Measurements from ENCODE around the gene QSOX2.
"Not testable (repeated sequence)": the region's sequence is repeated elsewhere in the genome, so short reads cannot be mapped to it uniquely, and the experiment has no call there.

Gene QSOX2

DNA sequence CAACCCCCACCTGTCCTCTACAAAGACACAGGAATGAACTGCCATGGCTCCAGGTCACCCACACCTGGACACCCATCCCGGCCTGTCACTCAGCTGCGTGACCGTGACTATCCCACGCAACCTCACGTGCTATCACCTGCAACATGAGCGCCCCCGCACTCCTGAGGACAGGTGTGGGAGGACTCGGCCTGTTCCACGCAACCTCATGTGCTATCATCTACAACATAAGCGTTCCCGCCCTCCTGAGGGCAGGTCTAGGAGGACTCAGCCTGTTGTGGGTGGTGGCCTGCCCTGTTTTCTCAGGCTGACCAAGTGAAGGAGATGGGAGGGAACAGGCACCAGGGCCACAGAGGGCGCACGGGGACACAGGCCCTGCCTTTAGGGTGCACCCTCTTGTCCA, 4.1 kb downstream of the QSOX2 start:
- no peak overlapping the region for H3K4me3 ChIP-seq (ENCODE audit: low read length)
- TF ChIP-seq, protein P1, sequence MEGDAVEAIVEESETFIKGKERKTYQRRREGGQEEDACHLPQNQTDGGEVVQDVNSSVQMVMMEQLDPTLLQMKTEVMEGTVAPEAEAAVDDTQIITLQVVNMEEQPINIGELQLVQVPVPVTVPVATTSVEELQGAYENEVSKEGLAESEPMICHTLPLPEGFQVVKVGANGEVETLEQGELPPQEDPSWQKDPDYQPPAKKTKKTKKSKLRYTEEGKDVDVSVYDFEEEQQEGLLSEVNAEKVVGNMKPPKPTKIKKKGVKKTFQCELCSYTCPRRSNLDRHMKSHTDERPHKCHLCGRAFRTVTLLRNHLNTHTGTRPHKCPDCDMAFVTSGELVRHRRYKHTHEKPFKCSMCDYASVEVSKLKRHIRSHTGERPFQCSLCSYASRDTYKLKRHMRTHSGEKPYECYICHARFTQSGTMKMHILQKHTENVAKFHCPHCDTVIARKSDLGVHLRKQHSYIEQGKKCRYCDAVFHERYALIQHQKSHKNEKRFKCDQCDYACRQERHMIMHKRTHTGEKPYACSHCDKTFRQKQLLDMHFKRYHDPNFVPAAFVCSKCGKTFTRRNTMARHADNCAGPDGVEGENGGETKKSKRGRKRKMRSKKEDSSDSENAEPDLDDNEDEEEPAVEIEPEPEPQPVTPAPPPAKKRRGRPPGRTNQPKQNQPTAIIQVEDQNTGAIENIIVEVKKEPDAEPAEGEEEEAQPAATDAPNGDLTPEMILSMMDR (conservative IDR thresholded peaks at IDR 0.05; ENCODE audit: low read length) = no peak
- no peak for DNase-seq (ENCODE audit: low read depth)

DNA sequence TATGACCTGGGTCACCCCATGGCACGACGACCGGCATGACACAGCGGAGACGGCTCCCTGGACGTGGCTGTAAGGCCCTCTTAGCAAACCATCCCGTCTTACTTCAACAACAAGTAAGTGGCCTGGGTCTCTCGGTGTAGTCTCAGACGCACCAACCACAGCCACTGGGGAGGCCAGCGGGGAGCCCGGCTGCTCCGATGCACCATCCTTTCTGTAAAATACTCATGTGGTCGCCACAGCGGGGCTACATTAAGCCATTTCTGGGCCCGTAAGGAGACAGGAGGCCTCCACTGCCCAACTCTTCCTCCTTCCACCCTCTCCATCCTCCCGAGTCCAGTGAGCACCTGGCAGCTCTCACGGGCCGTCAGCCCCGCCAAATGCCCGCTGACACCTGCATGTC, 4.7 kb downstream of the QSOX2 start:
- H3K4me3 ChIP-seq (ENCODE audit: low read length) = no peak overlapping the region
- TF ChIP-seq, protein P1 (conservative IDR thresholded peaks at IDR 0.05; ENCODE audit: low read length) = no peak

DNA sequence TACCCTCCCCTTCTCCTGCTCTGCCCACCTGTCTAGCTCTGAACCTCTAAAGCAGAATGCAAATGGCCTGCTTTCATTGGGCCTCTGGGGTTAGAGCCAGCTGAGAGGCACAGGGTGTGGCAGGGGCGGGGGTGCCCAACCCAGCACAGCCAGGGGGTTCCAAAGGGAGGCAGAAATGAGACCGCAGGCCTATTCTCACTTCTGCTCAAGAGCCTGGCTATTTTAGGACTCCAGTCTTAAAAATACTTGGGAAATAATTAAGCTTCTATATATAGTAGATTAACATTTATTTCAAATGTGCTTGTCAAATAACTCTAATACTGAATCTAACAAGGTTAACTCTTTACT, 5.7 kb downstream of the QSOX2 start:
- TF ChIP-seq, protein P1 (conservative IDR thresholded peaks at IDR 0.05; ENCODE audit: low read length) = no peak
- H3K4me3 ChIP-seq (ENCODE audit: low read length) = no peak overlapping the region
- no peak for DNase-seq (ENCODE audit: low read depth)

More for the DNA sequence above, 4.7 kb downstream of the QSOX2 start:
- no peak for DNase-seq (ENCODE audit: low read depth)

- H3K4me3 ChIP-seq (ENCODE audit: low read length) = no peak overlapping the region
- no peak for DNase-seq (ENCODE audit: low read depth)
- TF ChIP-seq, protein P1 (conservative IDR thresholded peaks at IDR 0.05; ENCODE audit: low read length) = no peak
Observed at GRCh38 chr9:136239135-136239982, 6.3 kb downstream of the QSOX2 start.

DNA sequence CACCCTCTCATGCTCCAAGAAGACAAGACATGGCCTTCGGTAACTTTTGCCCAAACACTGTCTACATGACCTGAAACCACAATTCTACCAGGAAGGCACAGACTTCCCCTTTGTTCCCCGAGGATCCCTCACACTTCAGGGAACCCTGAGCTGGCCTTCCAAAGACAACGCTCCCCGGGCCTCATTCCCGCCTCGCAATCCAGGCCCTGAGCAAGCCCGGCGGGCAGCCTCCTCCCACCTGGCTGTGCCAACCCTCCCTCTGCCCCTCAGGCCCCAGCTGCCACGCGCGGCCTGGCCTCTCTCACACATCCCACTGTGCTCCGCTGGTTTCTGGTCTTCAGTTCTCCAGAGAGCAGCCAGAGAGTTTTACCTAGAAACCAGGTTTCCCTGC, 7.3 kb downstream of the QSOX2 start:
- no peak overlapping the region for H3K4me3 ChIP-seq (ENCODE audit: low read length)
- TF ChIP-seq, protein P1 (conservative IDR thresholded peaks at IDR 0.05; ENCODE audit: low read length) = no peak
- no peak for DNase-seq (ENCODE audit: low read depth)

DNA sequence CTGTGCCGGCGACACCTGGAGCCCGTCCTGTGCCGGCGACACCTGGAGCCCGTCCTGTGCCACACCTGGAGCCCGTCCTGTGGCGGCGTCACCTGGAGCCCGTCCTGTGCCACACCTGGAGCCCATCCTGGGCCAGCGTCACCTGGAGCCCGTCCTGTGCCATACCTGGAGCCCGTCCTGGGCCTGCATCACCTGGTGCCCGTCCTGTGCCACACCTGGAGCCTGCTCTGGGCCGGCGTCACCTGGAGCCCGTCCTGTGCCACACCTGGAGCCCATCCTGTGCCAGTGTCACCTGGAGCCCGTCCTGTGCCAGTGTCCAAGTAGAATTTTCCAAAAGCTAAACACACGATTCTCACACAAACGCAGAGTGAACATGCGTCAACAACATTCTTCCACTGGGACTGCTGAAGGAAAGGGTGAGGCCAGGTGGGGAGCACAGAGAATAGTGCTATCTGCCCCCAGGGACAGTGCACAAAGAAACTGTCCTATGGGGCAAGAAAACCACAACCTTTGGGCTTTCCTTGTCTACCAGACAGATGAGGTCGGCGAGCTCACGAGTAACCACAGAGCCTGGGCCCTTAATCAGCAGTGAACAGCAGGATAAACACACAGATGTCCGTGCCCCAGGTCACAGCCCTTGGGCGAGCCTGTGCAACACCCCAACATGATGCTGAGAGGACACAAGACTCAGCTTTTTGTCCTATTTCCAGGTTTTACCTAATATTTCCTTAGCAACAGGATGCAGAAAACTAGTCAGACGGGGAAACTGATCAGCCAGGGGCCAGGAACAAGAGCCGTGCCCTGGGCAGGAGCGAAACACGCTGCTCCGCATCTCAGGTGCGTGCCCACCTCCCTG, 7.9 kb downstream of the QSOX2 start:
- no peak for DNase-seq (ENCODE audit: low read depth)
- TF ChIP-seq, protein P1 (conservative IDR thresholded peaks at IDR 0.05; ENCODE audit: low read length) = no peak
- H3K4me3 ChIP-seq (ENCODE audit: low read length) = no peak overlapping the region

DNA sequence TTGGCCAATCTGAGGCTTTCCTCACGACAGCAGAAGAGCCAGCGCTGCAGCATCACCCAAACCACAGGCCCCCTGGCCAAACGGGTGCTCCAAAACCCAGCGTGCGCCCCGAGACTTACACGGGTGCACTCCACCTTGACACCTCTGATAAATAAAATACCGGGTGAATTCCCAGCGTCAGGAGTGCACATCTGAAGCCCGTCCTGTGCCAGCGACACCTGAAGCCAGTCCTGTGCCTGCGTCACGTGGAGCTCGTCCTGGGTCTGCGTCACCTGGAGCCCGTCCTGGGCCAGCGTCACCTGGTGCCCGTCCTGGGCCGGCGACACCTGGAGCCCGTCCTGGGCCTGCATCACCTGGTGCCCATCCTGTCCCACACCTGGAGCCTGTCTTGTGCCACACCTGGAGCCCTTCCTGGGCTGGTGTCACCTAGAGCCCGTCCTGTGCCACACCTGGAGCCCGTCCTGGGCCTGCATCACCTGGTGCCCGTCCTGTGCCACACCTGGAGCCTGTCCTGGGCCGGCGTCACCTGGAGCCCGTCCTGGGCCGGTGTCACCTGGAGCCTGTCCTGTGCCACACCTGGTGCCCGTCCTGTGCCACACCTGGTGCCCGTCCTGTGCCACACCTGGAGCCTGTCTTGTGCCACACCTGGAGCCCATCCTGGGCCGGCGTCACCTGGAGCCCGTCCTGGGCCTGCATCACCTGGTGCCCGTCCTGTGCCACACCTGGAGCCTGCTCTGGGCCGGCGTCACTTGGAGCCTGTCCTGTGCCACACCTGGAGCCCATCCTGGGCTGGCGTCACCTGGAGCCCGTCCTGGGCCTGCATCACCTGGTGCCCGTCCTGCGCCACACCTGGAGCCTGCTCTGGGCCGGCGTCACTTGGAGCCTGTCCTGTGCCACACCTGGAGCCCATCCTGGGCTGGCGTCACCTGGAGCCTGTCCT, 8.9 kb downstream of the QSOX2 start:
- DNase-seq (ENCODE audit: low read depth); H3K4me3 ChIP-seq (ENCODE audit: low read length): not testable (repeated sequence)
